NCI-H1092 (cell line): Measurements from ENCODE around the gene PLEKHA7.
A peak's percentile ranks its signal among the peaks of the same experiment; 100 is the strongest.
"Not testable (repeated sequence)": the region's sequence is repeated elsewhere in the genome, so short reads cannot be mapped to it uniquely, and the experiment has no call there.

Source experiments
- DNase-seq: peaks from one replicate; lab custom pipeline; 2025; lab: John Stamatoyannopoulos, UW

PLEKHA7 gene

DNA sequence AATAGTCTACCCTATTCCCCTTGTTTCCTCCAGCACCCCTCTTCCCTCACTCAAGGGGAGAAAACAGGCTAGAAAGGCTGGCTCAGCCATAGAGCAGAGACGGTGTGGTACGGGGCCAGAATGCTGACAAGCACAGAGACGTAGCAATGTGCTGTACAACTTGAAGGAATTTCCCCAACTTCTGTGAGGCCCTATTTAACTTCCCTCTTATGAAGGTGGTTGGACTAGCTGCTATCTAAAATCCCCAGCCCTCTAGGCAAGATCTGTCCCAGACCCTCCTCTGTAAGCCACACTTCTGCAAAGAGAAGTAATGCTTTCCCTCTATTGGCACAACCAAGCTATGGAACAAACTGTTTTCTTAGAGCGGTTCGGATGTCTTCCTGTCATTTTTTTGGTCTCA lies 37.8 kb downstream of the PLEKHA7 start:
- no peak for DNase-seq

DNA sequence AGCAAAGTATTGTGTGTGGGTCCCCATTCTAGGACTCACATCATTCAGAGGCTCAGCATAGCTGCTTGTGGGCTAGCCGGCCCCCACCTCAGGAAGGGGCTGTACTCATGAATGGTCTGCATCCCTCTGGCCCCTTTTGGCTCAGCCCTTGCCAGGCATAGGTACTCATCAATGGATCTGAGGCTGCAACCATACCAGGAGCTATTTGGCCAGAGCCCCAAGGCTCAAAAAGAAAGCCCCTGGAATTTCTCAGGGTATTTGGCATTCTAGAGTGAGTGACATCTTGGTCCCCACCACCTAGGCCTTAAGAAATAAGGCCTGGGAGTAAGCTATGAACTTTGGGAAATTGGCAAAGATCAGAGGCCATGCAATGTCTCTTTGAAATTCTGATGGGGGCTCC lies 38.3 kb downstream of the PLEKHA7 start:
- no peak for DNase-seq

- DNase-seq, result no peak
Measured at GRCh38 chr11:16973338-16973964, 40.8 kb downstream of the PLEKHA7 start.

DNA sequence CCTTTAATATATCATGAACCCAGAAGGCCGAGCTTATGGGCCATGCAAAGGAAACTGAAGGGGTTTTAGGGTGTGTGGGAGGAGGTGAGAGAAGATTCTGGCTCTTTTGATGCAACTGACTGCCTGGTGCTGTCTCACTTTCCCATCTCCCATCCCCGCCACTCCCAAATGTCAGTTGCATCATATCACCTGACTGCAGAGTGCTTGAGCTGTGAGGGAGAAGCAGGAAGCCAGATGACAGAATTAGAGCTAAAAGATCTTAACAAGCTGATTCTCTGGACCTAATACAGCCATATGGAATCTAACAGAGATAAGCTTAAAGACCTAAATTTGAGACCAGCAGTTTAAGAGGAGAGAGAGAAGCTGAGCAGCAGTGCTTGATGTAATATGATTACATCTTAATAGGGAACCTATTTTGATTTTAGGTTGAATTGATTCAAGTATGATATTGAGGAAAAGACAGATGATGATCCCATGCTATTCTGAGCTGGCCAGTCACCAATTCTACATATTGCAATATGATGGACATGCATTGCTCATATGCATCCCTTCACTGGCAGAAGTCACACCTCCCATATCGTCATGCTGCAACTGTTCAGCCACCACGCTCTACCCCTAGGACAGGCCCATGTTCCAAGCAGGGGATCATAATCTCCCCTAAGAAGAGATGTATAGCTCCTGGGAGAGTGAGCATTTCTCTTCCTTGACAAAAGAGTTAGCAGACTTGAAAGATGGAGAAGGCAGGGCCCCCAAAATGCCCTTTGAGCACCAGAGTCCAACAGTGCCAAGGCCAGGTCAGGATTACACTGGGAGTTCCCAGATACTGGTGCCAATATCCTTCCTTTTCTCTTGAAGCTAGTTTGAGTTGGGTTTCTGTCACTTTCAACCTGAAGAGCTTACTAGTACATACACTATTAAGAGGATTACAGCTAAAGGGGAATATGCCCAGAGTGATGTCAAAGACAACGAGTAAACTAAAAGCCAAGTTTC lies 44.9 kb downstream of the PLEKHA7 start:
- no peak for DNase-seq

GRCh38 chr11:16968196-16968595 lies 46.0 kb downstream of the PLEKHA7 start:
- no peak for DNase-seq

- DNase-seq, result no peak
Measured at GRCh38 chr11:16966930-16967671, 47.1 kb downstream of the PLEKHA7 start.

GRCh38 chr11:16964501-16964900 lies 49.7 kb downstream of the PLEKHA7 start:
- no peak for DNase-seq

- no peak for DNase-seq
Measured at GRCh38 chr11:16963316-16963876, 50.8 kb downstream of the PLEKHA7 start.

DNA sequence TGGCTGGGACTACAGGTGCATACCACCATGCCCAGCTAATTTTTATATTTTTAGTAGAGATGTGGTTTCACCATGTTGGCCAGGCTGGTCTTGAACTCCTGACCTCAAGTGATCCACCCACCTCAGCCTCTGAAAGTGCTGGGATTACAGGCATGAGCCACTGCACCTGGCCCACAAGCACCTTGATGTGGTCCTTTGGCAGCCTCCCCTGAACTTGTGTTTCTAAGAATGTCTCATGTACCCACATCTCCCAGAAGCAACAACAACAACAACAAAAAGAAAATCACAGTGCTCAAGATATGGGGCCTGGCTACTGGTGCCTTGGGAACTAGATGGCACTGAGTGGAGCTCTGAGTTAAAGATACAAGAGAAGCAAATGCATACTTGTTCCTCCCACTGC lies 51.6 kb downstream of the PLEKHA7 start:
- DNase-seq, result not testable (repeated sequence)

DNA sequence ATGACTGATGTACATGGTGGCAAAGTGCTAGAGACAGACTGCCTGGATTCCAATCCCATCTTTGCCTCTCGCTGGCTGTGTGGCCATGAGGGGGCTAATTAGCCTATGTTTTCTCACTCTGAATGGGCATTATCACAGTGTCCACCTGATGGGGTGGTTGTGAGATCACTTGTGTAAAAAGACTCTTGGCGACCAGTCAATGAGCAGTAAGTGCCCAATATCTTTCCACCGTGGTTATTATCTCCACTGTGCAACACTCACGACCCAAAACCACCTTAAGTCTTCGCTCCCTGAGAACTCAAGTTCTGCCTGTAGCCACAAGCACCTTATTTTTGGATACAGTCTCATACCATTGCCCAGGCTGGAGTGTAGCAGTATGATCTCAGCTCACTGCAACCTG lies 52.1 kb downstream of the PLEKHA7 start:
- DNase-seq, result no peak

GRCh38 chr11:16960250-16960649 lies 54.0 kb downstream of the PLEKHA7 start:
- no peak for DNase-seq

- DNase-seq, result peak; percentile 30
Measured at GRCh38 chr11:16959602-16960001, 54.6 kb downstream of the PLEKHA7 start.

DNA sequence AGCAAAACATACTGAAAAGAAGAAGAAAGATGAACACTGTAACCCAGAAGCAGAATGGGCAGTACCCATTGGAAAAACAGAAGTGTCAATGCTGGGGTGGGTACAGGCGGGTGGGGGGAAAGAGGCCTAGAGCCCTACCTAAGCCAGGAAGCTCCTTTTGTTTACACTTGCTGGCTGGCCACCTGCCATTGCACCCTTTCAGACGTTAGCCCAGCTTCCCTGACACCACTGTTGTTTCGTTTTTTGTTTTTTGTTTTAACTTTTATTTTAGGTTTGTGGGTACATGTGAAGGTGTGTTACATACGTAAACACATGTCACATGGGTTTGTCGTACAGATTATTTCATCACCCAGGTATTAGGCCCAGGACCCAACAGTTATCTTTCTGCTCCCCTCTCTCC lies 55.4 kb downstream of the PLEKHA7 start:
- peak; percentile 12 for DNase-seq

DNA sequence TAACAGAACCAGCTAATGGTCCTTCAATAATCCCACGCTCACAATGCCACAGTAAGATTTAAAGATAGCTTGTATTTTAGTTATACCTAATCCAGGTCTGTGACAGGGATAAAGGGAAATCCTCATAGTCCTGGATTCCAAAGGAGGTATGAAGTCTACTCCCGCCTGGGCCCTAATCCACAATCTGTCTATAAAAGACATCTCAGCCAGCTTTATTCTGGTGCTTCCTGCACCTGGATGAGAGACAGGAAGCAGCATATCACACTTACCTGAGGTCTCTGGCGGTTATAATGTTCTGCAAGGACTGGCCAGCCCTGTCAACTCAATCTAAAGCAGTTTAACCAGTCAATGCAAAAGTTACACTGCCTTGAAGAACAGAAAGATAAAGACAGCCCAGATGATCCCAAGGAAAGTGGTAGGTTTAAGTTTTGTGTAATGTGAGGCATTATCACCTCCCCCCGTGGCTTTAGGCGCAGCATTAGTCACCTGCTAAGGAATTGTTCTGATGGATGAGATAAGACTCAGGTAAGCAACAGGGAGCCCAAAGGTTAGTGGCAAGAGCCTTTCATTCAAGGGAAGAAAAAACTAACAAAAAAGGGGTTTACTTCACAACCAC lies 57.6 kb downstream of the PLEKHA7 start:
- DNase-seq, result no peak

DNA sequence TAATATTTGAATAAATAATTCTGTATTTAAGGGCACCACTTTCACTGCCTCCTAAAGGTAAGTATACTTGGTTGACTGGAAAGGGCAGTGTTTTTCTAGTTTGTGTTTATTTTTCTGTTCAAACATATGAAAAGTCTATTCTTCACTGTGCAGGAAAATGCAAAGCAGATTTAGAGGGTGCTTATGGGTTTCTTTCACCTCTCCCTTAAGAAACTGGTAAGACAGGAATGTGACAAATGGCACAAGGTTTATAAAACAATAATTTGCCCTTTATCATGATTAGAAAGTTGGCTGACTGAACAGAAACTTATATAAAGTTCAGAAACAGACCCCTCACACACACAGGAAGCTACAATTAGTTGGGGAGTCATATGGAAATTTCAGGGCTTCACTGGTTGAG lies 60.6 kb downstream of the PLEKHA7 start:
- no peak for DNase-seq

DNA sequence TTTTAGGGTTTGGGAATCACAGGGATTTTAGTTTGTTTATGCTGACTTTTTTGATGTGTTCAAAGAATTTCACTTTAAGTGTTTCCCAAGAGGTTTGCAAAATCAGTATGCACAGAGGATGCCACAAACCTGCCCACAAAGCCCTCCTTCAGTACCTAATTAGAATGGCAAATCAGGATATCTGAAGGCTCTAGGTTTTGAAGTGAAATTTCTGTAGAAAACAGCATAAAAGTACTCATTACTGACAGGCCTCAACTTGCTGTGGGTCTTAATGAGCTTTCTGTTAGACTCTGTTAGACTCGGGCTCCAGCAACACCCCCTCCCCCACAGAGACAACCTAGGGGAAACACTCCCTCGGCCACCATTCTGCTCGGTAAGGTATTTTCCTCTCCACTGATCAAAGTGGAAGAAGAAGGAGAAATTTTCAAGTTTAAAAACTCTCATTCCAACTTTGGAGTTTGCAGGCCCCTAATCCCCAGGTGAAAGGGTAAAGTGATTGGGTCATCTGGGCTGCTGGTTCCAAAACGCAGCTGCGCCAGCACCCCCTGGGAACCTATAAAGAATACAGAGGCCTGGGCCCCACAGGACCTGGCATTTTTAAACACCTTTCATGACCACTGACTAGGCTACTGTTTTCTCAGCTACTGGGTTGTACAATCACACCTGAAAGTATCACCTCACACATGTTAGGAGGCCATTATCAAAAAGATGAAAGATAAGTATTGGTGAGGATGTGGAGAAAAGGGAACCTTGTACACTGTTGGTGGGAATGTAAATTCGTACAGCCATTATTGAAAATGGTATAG lies 67.5 kb downstream of the PLEKHA7 start:
- DNase-seq, result no peak

DNA sequence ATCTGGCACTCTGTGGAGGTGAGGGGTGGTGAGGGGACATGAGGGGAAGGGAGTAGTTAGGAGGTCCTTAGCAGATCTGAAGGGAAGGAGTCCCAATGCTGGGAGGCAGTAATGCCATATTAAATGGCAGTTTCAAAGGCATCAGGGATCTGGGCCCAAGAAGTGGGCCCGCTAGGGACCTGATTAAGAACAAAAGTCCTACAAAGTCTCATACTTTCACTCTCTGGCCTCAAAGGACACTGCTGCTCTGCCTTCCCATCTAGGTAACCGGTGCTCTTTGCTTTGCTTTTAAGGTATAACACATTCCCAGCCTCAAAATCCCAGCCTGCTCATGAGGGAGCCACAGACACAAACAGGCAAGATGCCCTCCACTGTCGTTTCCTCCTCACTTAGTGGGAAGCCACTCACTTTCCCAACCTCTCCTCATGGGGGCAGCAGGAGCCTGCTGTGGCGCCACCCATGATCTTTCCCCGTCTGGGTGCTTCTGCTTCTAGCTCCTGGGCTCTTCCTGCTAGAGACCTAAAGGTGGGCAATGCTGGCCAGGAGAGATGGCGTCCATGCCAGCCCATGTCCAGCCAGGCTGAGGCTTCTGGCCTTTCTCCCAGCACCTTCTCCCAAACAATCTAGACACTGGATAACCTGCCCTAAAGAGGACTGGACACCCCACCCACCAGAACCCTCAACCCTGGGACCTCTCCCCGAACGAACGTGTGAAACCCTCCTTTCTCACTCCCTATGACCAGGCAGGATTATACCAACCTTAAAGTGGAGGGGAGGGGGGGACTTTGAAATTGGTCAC lies 68.3 kb downstream of the PLEKHA7 start:
- DNase-seq, result peak; percentile 60

DNA sequence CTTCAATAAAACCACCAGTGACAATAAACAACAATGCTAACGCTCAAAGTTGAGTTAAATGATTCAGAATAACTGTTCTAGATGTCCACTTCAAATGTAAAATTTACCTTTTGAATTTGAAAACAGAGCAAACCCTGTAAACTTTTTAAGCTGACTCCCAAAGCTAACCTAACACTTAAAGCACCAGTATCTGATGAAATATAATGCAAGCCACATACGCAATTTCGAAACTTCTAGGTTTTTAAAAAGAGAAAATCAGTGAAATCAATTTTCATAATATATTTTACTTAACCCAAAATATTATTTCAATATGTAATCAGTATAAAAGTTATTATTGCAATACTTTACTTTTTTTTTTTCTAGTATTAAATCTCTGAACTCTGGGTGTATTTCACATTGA lies 71.3 kb downstream of the PLEKHA7 start:
- DNase-seq, result no peak

GRCh38 chr11:16942342-16942741 lies 71.9 kb downstream of the PLEKHA7 start:
- DNase-seq, result no peak

- no peak for DNase-seq
Measured at GRCh38 chr11:16941935-16942334, 72.3 kb downstream of the PLEKHA7 start.
